Central memory CD8-positive, alpha-beta T cell (primary cell): Measurements from ENCODE around the gene TMEM92.
"Not testable (repeated sequence)": the region's sequence is repeated elsewhere in the genome, so short reads cannot be mapped to it uniquely, and the experiment has no call there.

Experiments used
- ATAC-seq: fragments of 150-1000 bp; cut with Tn5 transposase; replicated peaks from 2 replicates; pipeline ENCODE4 v1.10.0; 2022; ENCODE audit warnings: mild to moderate bottlenecking, moderate FRiP score, moderate number of reproducible peaks; ENCODE audit not compliant: poor library complexity, severe bottlenecking; ENCODE audit errors: extremely low read depth
- DNase-seq, 2 donors: peaks; one replicate each; pipeline ENCODE4 v3.0.0; 2021; ENCODE audit warnings: low spot score in 2 of 2
- H3K27ac Mint-ChIP-seq: one replicate; pipeline ENCODE4 v1.8.0; 2022; ENCODE audit warnings: low read depth, mild to moderate bottlenecking, moderate library complexity, mixed read lengths
- H3K27me3 Mint-ChIP-seq: one replicate; pipeline ENCODE4 v1.8.0; 2022; ENCODE audit warnings: mixed read lengths
- H3K36me3 Mint-ChIP-seq: one replicate; pipeline ENCODE4 v1.8.0; 2022; ENCODE audit warnings: mild to moderate bottlenecking, moderate library complexity, mixed read lengths; ENCODE audit not compliant: insufficient read depth
- H3K4me1 Mint-ChIP-seq: one replicate; pipeline ENCODE4 v1.8.0; 2022; ENCODE audit warnings: mixed read lengths
- H3K4me3 Mint-ChIP-seq: one replicate; pipeline ENCODE4 v1.8.0; 2022; ENCODE audit warnings: mild to moderate bottlenecking, moderate library complexity, mixed read lengths
- H3K9me3 Mint-ChIP-seq: one replicate; pipeline ENCODE4 v1.8.0; 2022; ENCODE audit warnings: mixed read lengths

The TMEM92 gene

DNA sequence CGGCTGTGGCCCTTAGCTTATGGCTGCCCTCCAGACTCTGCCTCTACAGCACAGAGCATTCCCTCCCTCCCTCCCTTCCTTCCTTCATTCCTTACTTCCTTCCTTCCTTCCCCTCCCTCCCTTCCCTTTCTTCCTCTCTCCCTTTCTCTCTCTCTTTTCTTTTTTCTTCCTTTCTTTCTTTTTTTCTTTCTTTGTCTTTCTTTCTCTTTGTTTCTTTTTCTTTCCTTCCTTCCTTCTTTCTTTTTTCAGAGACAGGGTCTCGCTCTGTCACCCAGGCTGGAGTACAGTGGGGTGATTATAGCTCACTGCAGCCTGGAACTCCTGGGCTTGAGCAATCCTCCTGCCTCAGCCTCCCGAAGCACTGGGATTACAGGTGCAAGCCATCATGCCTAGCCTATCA, 11.7 kb downstream of the TMEM92 start:
- no peak for ATAC-seq
- H3K4me1 Mint-ChIP-seq = peaks cover 9% of the 10 kb centered on the region

DNA sequence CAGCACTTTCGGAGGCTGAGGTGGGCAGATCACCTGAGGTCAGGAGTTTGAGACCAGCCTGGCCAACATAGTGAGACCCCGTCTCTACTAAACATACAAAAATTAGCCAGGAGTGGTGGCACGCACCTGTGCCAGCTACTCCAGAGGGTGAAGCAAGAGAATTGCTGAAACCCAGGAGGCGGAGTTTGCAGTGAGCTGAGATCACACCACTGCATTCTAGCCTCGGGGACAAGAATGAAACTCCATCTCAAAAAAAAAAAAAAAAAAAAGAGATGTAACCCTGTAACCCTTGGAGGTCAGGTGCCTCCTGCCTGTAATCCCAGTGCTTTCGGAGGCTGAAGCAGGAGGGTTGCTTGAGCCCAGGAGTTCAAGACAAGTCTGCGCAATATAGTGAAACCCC, 13.0 kb downstream of the TMEM92 start:
- ATAC-seq, H3K36me3 Mint-ChIP-seq, H3K9me3 Mint-ChIP-seq, H3K27ac Mint-ChIP-seq, H3K4me3 Mint-ChIP-seq, DNase-seq: not testable (repeated sequence)
- H3K27me3 Mint-ChIP-seq = peaks cover 67% of the 10 kb centered on the region
- peaks cover 11% of the 10 kb centered on the region for H3K4me1 Mint-ChIP-seq

More for the DNA sequence above, 11.7 kb downstream of the TMEM92 start:
- DNase-seq = no peak
- Mint-ChIP-seq H3K4me3 (no peak overlapping the region), H3K27ac (peak overlapping the region; percentile 41), H3K36me3 (no peaks in the 10 kb centered on the region), H3K27me3 (peaks cover 68% of the 10 kb centered on the region), H3K9me3 (no peaks in the 10 kb centered on the region)

DNA sequence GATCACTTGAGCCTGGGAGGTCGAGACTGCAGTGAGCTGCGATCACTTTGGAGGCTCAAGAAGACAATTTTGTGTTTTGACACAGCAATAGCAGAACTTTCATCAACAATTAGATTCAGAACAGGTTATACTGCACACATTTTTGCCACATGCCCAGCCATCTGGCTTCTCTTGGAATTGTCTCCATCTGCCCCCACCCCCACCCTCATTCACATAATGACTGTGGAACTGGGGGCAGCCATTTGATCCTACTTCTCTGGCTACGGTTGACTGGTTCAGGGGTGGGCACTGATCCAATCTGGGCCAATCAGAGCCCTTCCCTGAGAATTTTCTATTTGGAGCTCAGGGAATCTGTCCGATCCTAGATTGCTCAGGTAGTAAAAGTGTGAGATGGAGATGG, 14.0 kb downstream of the TMEM92 start:
- Mint-ChIP-seq H3K4me3 (no peak overlapping the region), H3K9me3 (no peaks in the 10 kb centered on the region), H3K27ac (no peak overlapping the region), H3K36me3 (no peaks in the 10 kb centered on the region), H3K4me1 (peaks cover 9% of the 10 kb centered on the region), H3K27me3 (peaks cover 62% of the 10 kb centered on the region)
- DNase-seq (no peak), ATAC-seq (no peak)

DNA sequence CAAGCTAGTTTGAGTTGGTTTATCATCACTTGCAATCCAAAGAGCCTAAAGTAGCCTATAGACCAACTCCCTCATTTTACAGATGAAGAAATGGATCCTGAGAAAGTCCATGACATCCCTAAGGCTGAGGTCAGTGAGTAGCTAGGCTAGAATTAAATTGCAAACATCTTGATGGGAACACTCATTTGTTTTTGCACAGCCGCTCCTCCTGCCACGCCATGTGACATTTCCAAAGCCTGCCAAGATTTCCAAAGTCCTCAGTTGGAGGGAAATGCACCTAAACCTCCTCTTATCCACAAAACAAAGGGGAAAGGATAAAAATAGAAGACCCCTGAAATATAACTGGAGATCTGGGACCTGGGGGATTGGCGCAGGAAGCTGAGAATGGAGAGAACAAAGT, 15.0 kb downstream of the TMEM92 start:
- Mint-ChIP-seq H3K27ac (no peak overlapping the region), H3K4me3 (no peak overlapping the region), H3K9me3 (no peaks in the 10 kb centered on the region), H3K27me3 (peaks cover 59% of the 10 kb centered on the region), H3K36me3 (no peaks in the 10 kb centered on the region), H3K4me1 (peaks cover 5% of the 10 kb centered on the region)
- no peak for ATAC-seq
- DNase-seq = no peak

DNA sequence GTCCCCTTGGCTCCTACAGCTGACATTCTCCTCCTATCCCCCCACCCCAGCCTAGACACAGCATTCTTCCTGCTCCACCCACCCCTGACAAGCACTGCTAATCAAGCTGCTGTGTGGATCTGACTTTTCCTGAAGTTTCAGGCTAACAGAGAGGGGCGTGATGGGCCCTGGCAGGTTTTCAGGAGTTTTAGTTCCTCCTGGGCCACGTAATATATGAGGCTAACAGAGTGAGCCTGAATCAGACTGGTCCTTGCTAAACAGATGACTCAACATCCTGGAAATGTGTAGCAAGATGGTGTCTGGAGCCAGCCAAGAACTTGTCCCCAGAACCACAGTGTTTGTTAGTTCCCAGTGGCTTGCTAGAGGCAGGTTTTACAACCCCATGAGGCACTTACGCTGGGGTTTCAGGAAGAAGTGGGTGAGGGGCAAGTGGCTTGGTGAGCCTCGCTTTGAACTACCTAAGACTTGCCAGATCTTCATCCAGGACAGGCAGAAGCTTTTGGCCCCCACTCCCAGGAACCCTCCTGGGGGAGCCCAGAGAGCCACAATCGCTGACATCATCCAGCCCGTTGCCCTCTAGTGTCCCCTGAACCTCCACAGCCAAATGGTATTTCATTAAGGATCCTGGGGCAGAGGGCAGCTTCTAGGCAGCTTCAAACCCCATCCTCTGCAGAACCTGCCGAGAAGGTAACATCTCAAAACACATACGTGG, 15.9 kb downstream of the TMEM92 start:
- H3K4me3 Mint-ChIP-seq = no peak overlapping the region
- H3K27me3 Mint-ChIP-seq = peaks cover 54% of the 10 kb centered on the region
- no peak for DNase-seq
- ATAC-seq = peak; percentile 46
- H3K36me3 Mint-ChIP-seq = no peaks in the 10 kb centered on the region
- H3K27ac Mint-ChIP-seq = no peak overlapping the region
- H3K4me1 Mint-ChIP-seq = peaks cover 5% of the 10 kb centered on the region
- H3K9me3 Mint-ChIP-seq = no peaks in the 10 kb centered on the region

DNA sequence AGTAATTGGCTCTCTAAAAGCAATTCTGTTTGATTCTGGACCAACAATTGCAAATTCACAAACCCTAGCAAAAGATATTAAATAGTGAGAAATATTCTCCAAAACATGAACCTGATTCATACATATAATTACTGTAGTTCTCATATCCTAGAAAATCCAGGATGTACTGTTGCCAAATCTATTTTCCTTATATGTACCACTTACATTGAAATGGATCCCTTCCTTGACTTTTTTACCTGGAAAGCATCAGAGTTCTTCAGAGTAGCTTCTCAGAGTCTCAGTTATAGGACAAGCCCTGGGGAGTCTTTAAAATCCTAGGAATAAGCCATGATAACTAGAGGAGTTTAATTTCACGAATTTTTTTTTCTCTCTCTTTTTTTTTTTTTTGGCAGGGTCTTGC, 16.7 kb downstream of the TMEM92 start:
- H3K27me3 Mint-ChIP-seq = peaks cover 49% of the 10 kb centered on the region
- ATAC-seq (no peak), DNase-seq (no peak)
- H3K27ac Mint-ChIP-seq = no peak overlapping the region
- no peak overlapping the region for H3K4me3 Mint-ChIP-seq
- peaks cover 5% of the 10 kb centered on the region for H3K4me1 Mint-ChIP-seq
- no peaks in the 10 kb centered on the region for H3K36me3 Mint-ChIP-seq
- H3K9me3 Mint-ChIP-seq = no peaks in the 10 kb centered on the region

DNA sequence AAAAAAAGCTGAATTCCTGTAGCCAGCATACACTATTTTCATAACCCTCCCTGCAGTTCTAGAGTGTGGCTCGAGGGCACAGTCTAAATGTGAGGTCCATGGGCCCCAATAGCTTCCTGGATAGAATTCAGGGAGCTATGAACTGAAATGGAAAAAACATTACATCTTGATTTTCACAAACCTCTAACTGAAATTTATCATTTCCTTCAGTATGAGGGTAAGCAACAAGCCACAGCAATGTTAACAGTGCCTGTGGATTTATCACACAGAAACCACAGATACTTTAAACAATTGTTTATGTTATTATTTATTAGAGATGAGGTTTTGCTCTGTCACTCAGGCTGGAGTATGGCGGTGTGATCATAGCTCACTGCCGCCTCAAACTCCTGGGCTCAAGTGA, 18.2 kb downstream of the TMEM92 start:
- Mint-ChIP-seq H3K36me3 (no peaks in the 10 kb centered on the region), H3K27ac (no peak overlapping the region), H3K4me1 (peaks cover 5% of the 10 kb centered on the region), H3K27me3 (peaks cover 37% of the 10 kb centered on the region), H3K4me3 (no peak overlapping the region), H3K9me3 (no peaks in the 10 kb centered on the region)
- DNase-seq (no peak), ATAC-seq (peak; percentile 64)

DNA sequence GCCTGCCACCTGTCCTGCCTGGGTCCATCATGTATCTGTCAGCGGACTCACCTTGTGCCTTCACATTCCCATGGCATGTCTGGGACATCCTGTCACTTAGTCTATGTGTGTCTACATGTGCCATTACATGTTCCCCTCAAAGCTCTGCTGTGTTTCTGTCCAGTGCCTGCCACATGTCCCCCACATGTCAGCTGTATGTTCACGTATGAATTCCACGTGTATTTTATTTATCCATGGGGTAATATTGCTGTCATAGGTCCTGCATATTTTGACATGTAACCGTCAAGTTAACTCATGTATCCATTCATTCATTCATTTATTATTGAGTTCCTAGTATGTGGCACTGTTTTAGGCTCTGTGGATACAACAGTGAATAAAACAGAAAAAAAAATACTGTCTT, 20.8 kb downstream of the TMEM92 start:
- no peaks in the 10 kb centered on the region for H3K9me3 Mint-ChIP-seq
- H3K36me3 Mint-ChIP-seq = no peaks in the 10 kb centered on the region
- DNase-seq (no peak), ATAC-seq (no peak)
- H3K27ac Mint-ChIP-seq = no peak overlapping the region
- H3K4me3 Mint-ChIP-seq = no peak overlapping the region
- H3K27me3 Mint-ChIP-seq = peaks cover 33% of the 10 kb centered on the region
- peaks cover 5% of the 10 kb centered on the region for H3K4me1 Mint-ChIP-seq

DNA sequence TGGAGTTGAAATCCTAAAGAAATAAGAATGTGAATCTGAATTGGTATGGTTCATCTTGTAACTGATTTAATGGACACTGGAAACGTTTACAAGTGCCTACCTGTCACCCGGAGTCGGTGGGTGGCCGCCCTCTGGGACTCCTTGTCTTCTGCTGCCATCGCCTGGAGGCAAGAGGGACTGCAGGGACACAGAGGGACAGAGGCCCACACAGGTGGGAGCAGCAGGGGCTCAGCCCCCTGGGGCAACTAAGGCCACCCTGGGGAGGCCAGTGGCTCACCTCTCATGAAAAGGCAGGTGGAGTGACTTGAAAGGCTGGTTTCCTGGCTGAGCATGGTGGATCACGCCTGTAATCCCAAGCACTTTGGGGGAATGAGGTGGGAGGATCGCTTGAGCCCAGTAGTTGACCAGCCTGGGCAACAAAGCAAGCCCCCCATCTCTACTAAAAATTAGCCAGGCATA, 23.2 kb downstream of the TMEM92 start:
- ATAC-seq = peak; percentile 75
- Mint-ChIP-seq H3K36me3 (peaks cover 2% of the 10 kb centered on the region), H3K27ac (no peak overlapping the region), H3K27me3 (peaks cover 40% of the 10 kb centered on the region), H3K9me3 (no peaks in the 10 kb centered on the region), H3K4me3 (no peak overlapping the region), H3K4me1 (peaks cover 2% of the 10 kb centered on the region)
- peak; percentile 69 to 72 for DNase-seq

DNA sequence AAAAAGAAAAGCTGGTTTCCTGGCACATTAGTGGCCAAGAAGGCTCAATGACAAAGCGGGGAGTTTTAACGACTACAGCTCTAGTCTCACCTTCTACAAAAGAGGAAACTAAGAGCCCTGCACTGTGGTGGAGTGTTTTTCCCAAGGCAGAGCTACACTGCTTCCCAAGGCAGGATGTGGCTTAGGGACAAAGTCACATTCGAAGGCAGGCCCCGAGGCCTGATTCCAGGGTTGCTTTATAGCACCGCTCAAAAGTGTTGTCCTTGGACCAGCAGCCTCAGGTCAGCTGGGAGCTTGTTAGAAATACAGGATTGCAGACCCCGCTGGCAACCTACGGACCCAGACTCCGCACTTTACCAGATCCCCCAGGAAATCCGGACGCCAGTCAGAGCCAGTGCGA, 23.8 kb downstream of the TMEM92 start:
- DNase-seq (no peak), ATAC-seq (no peak)
- no peak overlapping the region for H3K4me3 Mint-ChIP-seq
- peaks cover 2% of the 10 kb centered on the region for H3K36me3 Mint-ChIP-seq
- peaks cover 44% of the 10 kb centered on the region for H3K27me3 Mint-ChIP-seq
- no peaks in the 10 kb centered on the region for H3K9me3 Mint-ChIP-seq
- no peaks in the 10 kb centered on the region for H3K4me1 Mint-ChIP-seq
- H3K27ac Mint-ChIP-seq = no peak overlapping the region

DNA sequence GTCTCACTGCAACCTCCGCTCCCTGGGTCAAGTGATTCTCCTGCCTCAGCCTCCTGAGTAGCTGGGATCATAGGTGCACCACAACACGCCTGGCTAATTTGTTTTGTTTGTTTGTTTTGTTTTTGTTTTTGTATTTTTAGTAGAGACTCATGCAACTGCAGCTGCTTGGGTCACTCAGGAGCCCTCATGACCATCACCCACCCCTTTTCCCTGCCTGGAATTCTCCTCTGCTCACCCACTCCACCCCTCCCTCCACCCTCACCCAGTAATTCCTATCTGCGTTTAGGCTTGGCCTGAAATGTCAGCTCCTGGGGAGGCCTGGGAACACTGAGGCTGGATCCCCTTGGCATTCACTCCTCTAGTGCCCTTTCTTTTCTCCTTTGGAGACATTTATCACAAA, 25.5 kb downstream of the TMEM92 start:
- no peak overlapping the region for H3K4me3 Mint-ChIP-seq
- no peak overlapping the region for H3K27ac Mint-ChIP-seq
- H3K9me3 Mint-ChIP-seq = no peaks in the 10 kb centered on the region
- no peak for ATAC-seq
- peaks cover 47% of the 10 kb centered on the region for H3K27me3 Mint-ChIP-seq
- no peak for DNase-seq
- H3K4me1 Mint-ChIP-seq = no peaks in the 10 kb centered on the region
- peaks cover 4% of the 10 kb centered on the region for H3K36me3 Mint-ChIP-seq

DNA sequence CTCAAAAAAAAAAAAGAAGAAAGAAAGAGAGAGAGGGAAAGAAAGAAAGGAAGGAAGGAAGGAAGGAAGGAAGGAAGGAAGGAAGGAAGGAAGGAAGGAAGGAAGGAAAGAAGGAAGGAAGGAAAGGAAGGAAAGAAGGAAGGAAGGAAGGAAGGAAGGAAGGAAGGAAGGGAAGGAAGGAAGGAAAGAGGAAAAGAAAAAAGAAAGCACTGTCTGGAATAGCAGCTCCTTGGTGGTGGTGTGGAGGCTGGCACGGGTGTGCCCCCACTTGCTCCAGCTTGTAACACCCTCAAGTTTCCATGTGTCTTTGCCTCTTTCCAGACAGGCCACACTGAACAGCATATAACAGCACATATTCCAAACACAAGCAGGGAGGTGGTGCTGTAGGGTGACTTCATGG, 26.6 kb downstream of the TMEM92 start:
- H3K36me3 Mint-ChIP-seq, DNase-seq, H3K27ac Mint-ChIP-seq, H3K4me3 Mint-ChIP-seq, H3K4me1 Mint-ChIP-seq, H3K9me3 Mint-ChIP-seq, ATAC-seq: not testable (repeated sequence)
- peaks cover 57% of the 10 kb centered on the region for H3K27me3 Mint-ChIP-seq

DNA sequence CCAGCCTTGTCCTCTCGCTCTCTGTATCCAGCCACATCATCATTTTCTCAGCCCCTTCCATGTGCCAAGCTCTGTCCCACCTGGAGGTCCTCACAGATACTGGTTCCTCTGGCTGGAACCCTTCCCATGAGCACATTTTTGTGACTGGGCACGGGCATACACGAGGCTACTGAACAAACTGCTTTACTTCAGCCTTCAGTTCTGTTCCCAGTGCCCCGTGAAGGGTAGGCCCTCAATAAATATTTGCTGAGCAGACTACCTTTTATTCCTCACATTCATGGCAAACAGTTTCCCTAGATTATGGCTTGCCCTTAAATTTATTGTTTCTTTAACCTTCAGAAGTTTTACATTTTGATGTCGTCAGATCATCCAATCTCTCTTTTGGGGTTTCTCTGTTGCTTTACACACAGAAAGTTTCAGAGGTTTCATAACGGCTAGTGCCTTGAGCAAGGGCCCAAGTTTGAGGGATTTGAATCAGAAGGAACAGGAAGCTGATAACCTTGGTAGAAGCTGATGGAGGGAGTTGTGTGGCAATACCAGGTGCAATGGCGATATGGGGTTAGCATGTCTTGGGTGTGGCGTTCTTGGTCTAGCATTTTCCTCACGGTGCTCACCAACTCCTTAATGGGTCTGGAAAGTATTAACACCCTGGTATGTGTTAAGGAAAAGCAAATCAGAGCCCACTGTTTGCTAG, 27.8 kb downstream of the TMEM92 start:
- H3K4me3 Mint-ChIP-seq = no peak overlapping the region
- H3K27ac Mint-ChIP-seq = no peak overlapping the region

More for the DNA sequence above, 27.8 kb downstream of the TMEM92 start:
- ATAC-seq = no peak
- H3K9me3 Mint-ChIP-seq = no peaks in the 10 kb centered on the region
- H3K4me1 Mint-ChIP-seq = no peaks in the 10 kb centered on the region
- peaks cover 67% of the 10 kb centered on the region for H3K27me3 Mint-ChIP-seq
- DNase-seq = no peak
- H3K36me3 Mint-ChIP-seq = peaks cover 4% of the 10 kb centered on the region
